B cell (primary cell): ENCODE results near the gene PAF1. TPM values are rescaled to one million over a fixed set of nuclear protein-coding genes. Genes with fewer than 3 reads are reported as not detected.
A peak's percentile ranks its signal among the peaks of the same experiment; 100 is the strongest.

Source experiments
- ATAC-seq: fragments of 200-7000 bp; cut with Tn5 transposase; one replicate; pipeline ENCODE4 v1.10.0; 2021; ENCODE audit warnings: low read depth, mild to moderate bottlenecking, moderate number of reproducible peaks, moderate library complexity
- CTCF ChIA-PET: fragments of 350-600 bp; sonication (Branson Sonifier 250); formaldehyde crosslinking; loops from one replicate; lab custom pipeline; 2021; ENCODE audit warnings: antibody characterized with exemption, inconsistent platforms; lab: Charles Lee
- POLR2A ChIA-PET: fragments of 350-600 bp; sonication (Branson Sonifier 250); formaldehyde crosslinking; loops from one replicate; lab custom pipeline; 2021; ENCODE audit warnings: antibody characterized with exemption; lab: Charles Lee
- DNase-seq: peaks from one replicate; pipeline ENCODE4 v3.0.0; 2013
- H2AFZ ChIP-seq: 2 replicates; pipeline ENCODE4 v1.6.1; 2012; ENCODE audit warnings: mild to moderate bottlenecking, low read depth, low read length; ENCODE audit not compliant: insufficient read depth, poor library complexity, severe bottlenecking
- H3K27ac ChIP-seq, 2 donors: 1 replicate in 1 of 2; 2 replicates in 1 of 2; pipeline ENCODE4 v1.5.1; 2012 to 2013; ENCODE audit warnings: low read length in 2 of 2, mild to moderate bottlenecking in 2 of 2, moderate library complexity in 1 of 2
- H3K27me3 ChIP-seq, 4 experiments: fragments of 200-600 bp in 1 of 4; sonication (generic) in 1 of 4; replicated peaks in 1 of 4; 1 replicate in 2 of 4; 2 replicates in 2 of 4; pipeline versions ENCODE4 v1.6.1 to v1.7.0; 2013 to 2016; ENCODE audit warnings: low read length in 3 of 4, mild to moderate bottlenecking in 2 of 4, mixed read lengths in 1 of 4, moderate library complexity in 1 of 4; ENCODE audit not compliant: insufficient read depth in 4 of 4, control insufficient read depth in 3 of 4; ENCODE audit errors: control extremely low read depth in 1 of 4
- H3K36me3 ChIP-seq, 2 experiments: replicated peaks in 1 of 2; 1 replicate in 1 of 2; 2 replicates in 1 of 2; pipeline versions ENCODE4 v1.6.1 to v1.7.1; 2013; ENCODE audit warnings: low read length in 1 of 2; ENCODE audit not compliant: insufficient read depth in 2 of 2, control insufficient read depth in 1 of 2; ENCODE audit errors: control extremely low read depth in 1 of 2, extremely low read depth in 1 of 2
- H3K4me1 ChIP-seq, 2 donors: fragments of 200-600 bp in 1 of 2; sonication (generic) in 1 of 2; 1 replicate in 1 of 2; 2 replicates in 1 of 2; pipeline versions ENCODE4 v1.5.1 to v1.6.1; 2013 to 2017; ENCODE audit warnings: low read length in 2 of 2; ENCODE audit not compliant: control insufficient read depth in 2 of 2, insufficient read depth in 2 of 2
- H3K4me2 ChIP-seq: replicated peaks from 2 replicates; pipeline ENCODE3; 2012; ENCODE audit warnings: mild to moderate bottlenecking, low read depth, low read length; ENCODE audit not compliant: poor library complexity, severe bottlenecking
- H3K4me3 ChIP-seq, 5 experiments: fragments of 200-600 bp in 1 of 5; sonication (generic) in 1 of 5; 1 replicate in 3 of 5; 2 replicates in 2 of 5; pipeline versions ENCODE4 v1.5.1 to v1.7.0; 2011 to 2016; ENCODE audit warnings: low read length in 4 of 5, mild to moderate bottlenecking in 4 of 5, low read depth in 2 of 5, control low read depth in 1 of 5, moderate library complexity in 1 of 5; ENCODE audit not compliant: insufficient read depth in 1 of 5; ENCODE audit errors: control extremely low read depth in 1 of 5, extremely low read depth in 1 of 5
- H3K79me2 ChIP-seq: fragments of 200-600 bp; sonication (generic); one replicate; pipeline ENCODE4 v1.6.0; 2016; ENCODE audit warnings: low read length; ENCODE audit not compliant: control insufficient read depth, insufficient read depth
- H3K9ac ChIP-seq: fragments of 200-600 bp; sonication (generic); 2 replicates; pipeline ENCODE4 v1.6.1; 2017; ENCODE audit warnings: mild to moderate bottlenecking, low read length, moderate library complexity
- H3K9me3 ChIP-seq, 3 donors: one replicate each; pipeline versions ENCODE4 v1.6.1 to v1.7.1; 2013; ENCODE audit warnings: low read length in 2 of 3; ENCODE audit not compliant: control insufficient read depth in 2 of 3, insufficient read depth in 1 of 3; ENCODE audit errors: control extremely low read depth in 1 of 3
- H4K20me1 ChIP-seq: 2 replicates; pipeline ENCODE4 v1.6.0; 2012; ENCODE audit warnings: mild to moderate bottlenecking, low read length; ENCODE audit not compliant: insufficient read depth, control insufficient read depth, poor library complexity, severe bottlenecking
- H3K27ac Mint-ChIP-seq: one replicate; pipeline ENCODE4 v1.8.0; 2021; ENCODE audit warnings: mixed read lengths
- H3K27me3 Mint-ChIP-seq: one replicate; pipeline ENCODE4 v1.8.0; 2021; ENCODE audit warnings: mixed read lengths
- H3K4me1 Mint-ChIP-seq: one replicate; pipeline ENCODE4 v1.8.0; 2021; ENCODE audit warnings: mixed read lengths
- H3K4me3 Mint-ChIP-seq: one replicate; pipeline ENCODE4 v1.8.0; 2021; ENCODE audit warnings: mixed read lengths
- H3K9me3 Mint-ChIP-seq: one replicate; pipeline ENCODE4 v1.8.0; 2022; ENCODE audit warnings: mixed read lengths; ENCODE audit not compliant: insufficient read depth
- EZH2 ChIP-seq: IDR thresholded peaks from 2 replicates; pipeline ENCODE4 v1.6.1; 2012; ENCODE audit warnings: borderline replicate concordance, low read depth, mild to moderate bottlenecking, moderate library complexity, low read length; ENCODE audit not compliant: insufficient read depth, poor library complexity, severe bottlenecking
- WGBS: methylation state at CpG from one replicate; pipeline ENCODE4 v1.1.5; 2013; ENCODE audit warnings: missing lambda C conversion rate; ENCODE audit not compliant: insufficient coverage; 5-methylcytosine and 5-hydroxymethylcytosine counted together
- intact Hi-C: fragments of 100-400 bp; cut with micrococcal nuclease; formaldehyde crosslinking; loops from one replicate; pipeline ENCODE4 v1.10.0; 2022
- polyA plus RNA-seq: library from polyadenylated mRNA; depleted of rRNA; stranded (reverse); fragments of >200 nt; gene quantifications from 2 replicates; pipeline ENCODE4 v1.2.3, GENCODE V29; 2012
- total RNA-seq, 2 donors: library from RNA; stranded (reverse); fragments of 120-200 nt in 1 of 2; gene quantifications; 1 replicate in 1 of 2; 2 replicates in 1 of 2; pipeline versions ENCODE4 v1.2.3 to v1.2.4, GENCODE V29; 2013 to 2022
- TF ChIP-seq, protein P1 (sequence below): fragments of 200-600 bp; IDR thresholded peaks from one replicate; pipeline ENCODE4 v1.8.0; 2022; ENCODE audit warnings: antibody characterized with exemption, mild to moderate bottlenecking

The PAF1 gene
- total and polyA plus RNA-seq, 2 donors (not counting 1 experiment from before 2014, with no cell fraction given) = 59.9 to 387 TPM

DNA sequence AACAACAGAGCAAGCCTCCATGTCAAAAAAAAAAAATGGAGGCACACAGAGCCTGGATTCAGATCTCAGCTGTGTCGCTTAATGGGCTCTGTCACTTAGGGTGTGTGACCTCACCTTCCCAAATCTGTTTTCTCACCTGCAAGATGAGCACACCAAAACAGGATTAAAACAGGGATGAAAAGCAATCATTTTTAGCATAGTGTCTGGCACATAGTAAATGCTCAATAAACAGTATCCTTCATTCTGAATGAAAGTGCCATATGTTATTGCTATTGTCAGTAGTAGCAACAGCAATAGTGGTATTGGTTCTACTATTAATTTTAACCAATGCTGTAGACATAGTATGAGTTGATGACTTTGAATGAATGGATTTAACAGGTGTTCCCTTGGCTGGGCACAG lies 25.4 kb downstream of the PAF1 start:
- H3K9ac ChIP-seq = no peak overlapping the region
- no peaks in the 10 kb centered on the region for H3K27me3 Mint-ChIP-seq
- H2AFZ ChIP-seq = no peak overlapping the region
- H3K9me3 ChIP-seq = no peaks in the 10 kb centered on the region
- H3K27me3 ChIP-seq = no peaks in the 10 kb centered on the region
- peaks cover 26 to 36% of the 10 kb centered on the region in 2 donors for H3K4me1 ChIP-seq
- H3K27ac ChIP-seq = no peak overlapping the region
- H3K4me3 ChIP-seq = no peak overlapping the region
- no peak overlapping the region for H3K4me3 Mint-ChIP-seq
- H3K27ac Mint-ChIP-seq = no peak overlapping the region
- WGBS = 100% methylated on average over 1 of the region's 1 CpG
- no peaks in the 10 kb centered on the region for H4K20me1 ChIP-seq
- POLR2A ChIA-PET = no interaction called here
- H3K79me2 ChIP-seq = peaks cover 15% of the 10 kb centered on the region
- CTCF ChIA-PET = interaction anchor here (0.6 to 0.7 kb wide), 3 partner anchors 10 to 171 kb away, joined by 3 read pairs; no protein-coding TSS in a partner anchor
- H3K4me1 Mint-ChIP-seq = peaks cover 36% of the 10 kb centered on the region
- H3K9me3 Mint-ChIP-seq = no peaks in the 10 kb centered on the region
- DNase-seq = no peak
- ATAC-seq = no peak
- no peak overlapping the region for H3K4me2 ChIP-seq
- intact Hi-C loops = no loop called here
- H3K36me3 ChIP-seq = peaks cover 2 to 40% of the 10 kb centered on the region in 2 experiments
- TF ChIP-seq, protein P1, sequence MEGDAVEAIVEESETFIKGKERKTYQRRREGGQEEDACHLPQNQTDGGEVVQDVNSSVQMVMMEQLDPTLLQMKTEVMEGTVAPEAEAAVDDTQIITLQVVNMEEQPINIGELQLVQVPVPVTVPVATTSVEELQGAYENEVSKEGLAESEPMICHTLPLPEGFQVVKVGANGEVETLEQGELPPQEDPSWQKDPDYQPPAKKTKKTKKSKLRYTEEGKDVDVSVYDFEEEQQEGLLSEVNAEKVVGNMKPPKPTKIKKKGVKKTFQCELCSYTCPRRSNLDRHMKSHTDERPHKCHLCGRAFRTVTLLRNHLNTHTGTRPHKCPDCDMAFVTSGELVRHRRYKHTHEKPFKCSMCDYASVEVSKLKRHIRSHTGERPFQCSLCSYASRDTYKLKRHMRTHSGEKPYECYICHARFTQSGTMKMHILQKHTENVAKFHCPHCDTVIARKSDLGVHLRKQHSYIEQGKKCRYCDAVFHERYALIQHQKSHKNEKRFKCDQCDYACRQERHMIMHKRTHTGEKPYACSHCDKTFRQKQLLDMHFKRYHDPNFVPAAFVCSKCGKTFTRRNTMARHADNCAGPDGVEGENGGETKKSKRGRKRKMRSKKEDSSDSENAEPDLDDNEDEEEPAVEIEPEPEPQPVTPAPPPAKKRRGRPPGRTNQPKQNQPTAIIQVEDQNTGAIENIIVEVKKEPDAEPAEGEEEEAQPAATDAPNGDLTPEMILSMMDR = no peak
- no peak for TF ChIP-seq EZH2

DNA sequence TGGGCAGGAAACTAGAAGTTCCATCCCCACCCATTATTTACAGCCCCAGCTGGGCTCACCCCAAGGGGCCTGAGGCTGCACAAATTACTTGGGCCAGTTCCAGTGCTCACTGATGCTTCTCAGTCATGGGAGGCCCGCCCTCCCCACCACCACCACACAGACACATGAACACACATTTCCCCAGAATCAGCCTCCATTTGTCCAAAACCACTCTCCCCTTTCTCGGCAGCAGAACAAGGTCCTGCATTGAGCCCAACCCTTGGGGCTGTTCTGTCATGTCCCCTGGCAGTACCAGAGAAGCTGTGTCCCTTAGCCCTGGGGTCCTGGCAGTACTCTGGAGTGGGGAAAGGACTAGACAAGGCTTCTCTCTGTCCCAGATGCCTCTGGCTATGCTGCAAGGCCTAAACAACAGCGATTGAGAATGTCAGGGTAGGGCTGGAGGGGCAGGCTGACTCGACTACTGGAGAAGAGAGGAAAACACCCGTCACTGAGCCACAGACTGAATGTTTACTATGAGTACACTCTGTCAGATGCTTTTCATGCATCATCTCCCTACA lies 26.9 kb downstream of the PAF1 start:
- H3K27ac ChIP-seq = peak overlapping the region; percentile 79 to 85
- TF ChIP-seq, protein P1 = no peak
- TF ChIP-seq EZH2 = no peak
- Mint-ChIP-seq H3K27ac (peak overlapping the region; percentile 96), H3K9me3 (no peaks in the 10 kb centered on the region), H3K27me3 (no peaks in the 10 kb centered on the region), H3K4me3 (peak overlapping the region; percentile 70), H3K4me1 (peaks cover 36% of the 10 kb centered on the region)
- H3K79me2 ChIP-seq = peaks cover 12% of the 10 kb centered on the region
- peak overlapping the region; percentile 24 for H2AFZ ChIP-seq
- ATAC-seq = peak; percentile 90
- H3K9ac ChIP-seq = peak overlapping the region; percentile 40
- peak overlapping the region in 2 of 5 experiments; percentile 9 to 43 for H3K4me3 ChIP-seq
- H4K20me1 ChIP-seq = no peaks in the 10 kb centered on the region
- H3K4me2 ChIP-seq = peak overlapping the region; percentile 69
- peaks cover 26 to 36% of the 10 kb centered on the region in 2 donors for H3K4me1 ChIP-seq
- H3K36me3 ChIP-seq = peaks cover 0 to 38% of the 10 kb centered on the region in 2 experiments
- ChIA-PET POLR2A (no interaction called here), CTCF (interaction anchor here (1.0 to 1.7 kb wide), 2 partner anchors 22 to 242 kb away, joined by 4 read pairs; partner anchors contain the start of gene SAMD4B)
- H3K27me3 ChIP-seq = no peaks in the 10 kb centered on the region
- 20% methylated on average over 2 of the region's 5 CpGs for WGBS
- peak; percentile 55 for DNase-seq
- intact Hi-C loops = no loop called here
- no peaks in the 10 kb centered on the region for H3K9me3 ChIP-seq
